NCI-H2081 (cell line): ENCODE measurements around the gene ARHGEF19.
"Not testable (repeated sequence)": the region's sequence is repeated elsewhere in the genome, so short reads cannot be mapped to it uniquely, and the experiment has no call there.

ENCODE experiments used
- DNase-seq, 2 experiments: peaks; one replicate each; lab custom pipeline; 2025; lab: John Stamatoyannopoulos, UW

Gene ARHGEF19

GRCh38 chr1:16212251-16212961 is at the start of gene ARHGEF19:
Gene ARHGEF19 (minus strand): TSS chr1:16212652. CDS start chr1:16209054, 3,598 bp downstream.
- peak; percentile 75 to 84 for DNase-seq

DNA sequence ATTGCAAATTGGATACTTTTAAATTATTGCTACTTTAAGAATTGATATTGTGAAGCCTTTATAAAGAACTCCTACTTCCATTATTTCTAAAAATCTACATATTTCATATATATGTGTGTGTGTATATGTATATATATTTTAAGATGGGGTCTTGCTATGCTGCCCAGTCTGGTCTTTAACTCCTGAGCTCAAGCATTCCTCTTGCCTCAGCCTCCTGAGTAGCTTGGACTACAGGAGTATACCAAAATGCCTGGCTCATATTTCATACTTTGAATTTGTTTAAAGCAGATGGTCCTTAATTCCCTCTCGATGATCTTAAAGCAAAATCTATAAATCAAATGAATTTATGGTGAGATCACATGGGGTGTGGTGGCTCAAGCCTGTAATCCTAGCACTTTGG is 49.6 kb upstream of the ARHGEF19 start:
- DNase-seq: no peak

- DNase-seq: no peak
Observed at GRCh38 chr1:16260814-16261213, 48.4 kb upstream of the ARHGEF19 start.

DNA sequence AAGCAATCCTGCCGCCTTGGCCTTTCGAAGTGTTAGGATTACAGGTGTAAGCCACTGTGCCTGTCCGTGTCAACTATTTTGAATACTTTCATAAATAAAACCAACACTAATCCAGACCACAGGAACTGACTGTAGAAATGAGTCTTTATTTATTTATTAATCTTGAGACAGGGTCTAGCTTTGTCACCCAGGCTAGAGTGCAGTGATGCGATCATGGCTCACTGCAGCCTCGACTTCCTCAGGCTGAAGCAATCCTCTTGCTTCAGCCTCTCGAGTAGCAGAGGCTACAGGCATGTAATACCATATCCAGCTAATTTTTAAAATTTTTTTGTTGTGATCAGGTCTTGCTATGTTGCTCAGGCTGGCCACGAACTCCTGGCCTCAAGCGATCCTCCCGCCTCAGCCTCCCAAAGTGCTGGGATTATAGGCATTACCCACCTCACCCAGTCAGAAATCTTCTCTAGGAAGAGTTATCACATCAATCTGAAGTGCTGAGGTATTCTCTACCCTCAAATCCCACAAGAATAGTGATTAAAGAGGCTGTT is 46.2 kb upstream of the ARHGEF19 start:
- DNase-seq: no peak

GRCh38 chr1:16257968-16258367 is 45.5 kb upstream of the ARHGEF19 start:
- no peak for DNase-seq

DNA sequence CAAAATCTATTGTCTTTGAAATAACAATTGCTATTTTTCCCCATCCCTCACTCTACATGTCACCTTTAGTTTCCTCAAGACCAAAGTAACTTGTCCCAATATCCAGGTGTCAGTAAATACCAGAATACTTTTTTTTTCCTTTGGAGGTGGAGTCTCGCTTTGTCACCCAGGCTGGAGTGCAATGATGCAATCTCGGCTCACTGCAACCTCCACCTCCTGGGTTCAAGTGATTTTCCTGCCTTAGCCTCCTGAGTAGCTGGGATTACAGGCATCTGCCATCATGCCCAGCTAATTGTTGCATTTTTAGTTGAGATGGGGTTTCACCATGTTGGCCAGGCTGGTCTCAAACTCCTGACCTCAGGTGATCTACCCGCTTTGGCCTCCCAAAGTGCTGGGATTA is 45.1 kb upstream of the ARHGEF19 start:
- not testable (repeated sequence) for DNase-seq

- no peak for DNase-seq
Observed at GRCh38 chr1:16256478-16256877, 44.0 kb upstream of the ARHGEF19 start.

DNA sequence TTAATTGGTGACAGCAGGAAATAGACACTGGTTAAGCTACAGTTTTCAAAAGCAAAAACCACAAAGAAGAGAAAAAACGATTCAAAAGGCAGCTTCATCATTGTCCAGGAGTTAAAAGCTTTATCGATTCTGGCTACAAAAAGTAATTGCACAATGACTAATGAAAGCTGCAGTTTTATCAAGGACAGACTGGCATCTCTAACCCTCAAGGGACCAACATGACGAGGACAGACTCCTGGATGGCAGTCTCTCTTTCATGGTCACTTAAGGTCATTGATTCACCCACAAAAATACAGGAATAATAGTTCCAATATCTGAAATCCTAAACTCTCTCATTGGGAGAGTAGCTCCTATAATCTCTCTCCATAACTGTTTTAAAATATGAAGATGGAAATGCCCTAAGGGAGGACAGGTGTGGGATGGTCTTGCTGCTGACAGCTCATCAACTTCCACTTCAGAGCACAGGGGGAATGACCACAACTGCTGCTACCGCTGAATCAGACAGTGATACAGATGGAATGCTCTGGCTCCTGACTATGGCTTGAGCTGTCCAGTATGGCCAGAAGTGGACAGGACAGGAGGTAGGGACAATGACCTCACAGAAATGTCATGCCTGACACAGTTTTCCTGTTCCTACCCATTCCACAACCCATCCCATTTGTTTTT is 41.9 kb upstream of the ARHGEF19 start:
- no peak for DNase-seq

GRCh38 chr1:16253332-16253922 is 41.0 kb upstream of the ARHGEF19 start:
- DNase-seq: no peak

GRCh38 chr1:16252912-16253311 is 40.5 kb upstream of the ARHGEF19 start:
- DNase-seq: no peak

DNA sequence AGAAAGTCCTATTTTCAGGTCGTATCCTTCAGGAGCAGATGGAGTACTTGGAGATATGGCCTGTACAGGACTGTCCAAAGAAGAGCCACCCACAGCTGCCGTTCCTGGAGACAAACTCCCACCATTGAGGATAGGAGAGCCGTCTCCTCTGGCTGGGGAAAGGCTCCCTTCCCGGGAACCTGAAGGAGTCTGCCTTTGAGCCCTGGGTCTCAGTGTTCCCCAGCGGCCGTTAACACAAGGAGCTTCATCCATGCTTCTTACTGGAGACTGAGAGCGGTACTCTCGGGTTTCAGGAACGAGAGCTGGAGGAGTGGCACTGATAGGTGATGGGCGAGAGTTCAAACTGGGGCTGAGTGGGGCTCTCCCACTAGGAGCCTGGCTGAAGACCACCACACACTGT is 38.9 kb upstream of the ARHGEF19 start:
- no peak for DNase-seq

DNA sequence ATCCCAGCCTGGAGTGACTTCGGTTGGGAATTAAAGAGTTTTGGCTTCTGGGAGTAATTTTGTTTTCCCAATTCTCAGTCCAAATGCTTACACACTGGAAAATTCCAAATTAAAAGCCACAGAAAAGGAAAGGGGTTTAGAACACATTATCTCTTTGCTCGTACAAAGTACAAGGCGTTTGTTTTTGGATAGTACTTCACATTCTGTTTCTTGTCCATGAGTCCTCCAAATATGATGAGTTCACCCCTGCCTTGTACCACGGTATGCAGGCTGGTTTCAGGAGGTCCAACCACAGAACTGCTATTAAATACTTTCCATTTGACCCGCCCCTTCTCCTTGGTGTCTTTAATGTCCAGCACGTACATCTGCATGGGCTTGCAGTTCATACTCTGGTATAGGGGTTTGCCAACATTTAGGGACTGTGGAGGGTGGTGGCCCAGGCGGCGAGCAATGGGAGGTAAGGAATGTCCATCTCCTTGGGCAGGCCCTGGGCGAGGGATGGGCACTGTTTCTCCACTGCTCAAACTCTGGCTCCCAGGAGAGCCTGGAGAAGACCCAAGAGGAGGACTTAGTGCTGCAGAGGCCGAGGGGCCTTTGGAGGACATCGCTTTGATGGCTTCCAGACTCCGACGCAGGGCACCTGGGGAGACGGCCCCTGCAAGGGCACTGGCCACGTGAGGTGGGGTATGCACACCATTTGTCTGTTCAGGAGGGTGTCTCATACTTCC is 38.2 kb upstream of the ARHGEF19 start:
- DNase-seq: no peak

DNA sequence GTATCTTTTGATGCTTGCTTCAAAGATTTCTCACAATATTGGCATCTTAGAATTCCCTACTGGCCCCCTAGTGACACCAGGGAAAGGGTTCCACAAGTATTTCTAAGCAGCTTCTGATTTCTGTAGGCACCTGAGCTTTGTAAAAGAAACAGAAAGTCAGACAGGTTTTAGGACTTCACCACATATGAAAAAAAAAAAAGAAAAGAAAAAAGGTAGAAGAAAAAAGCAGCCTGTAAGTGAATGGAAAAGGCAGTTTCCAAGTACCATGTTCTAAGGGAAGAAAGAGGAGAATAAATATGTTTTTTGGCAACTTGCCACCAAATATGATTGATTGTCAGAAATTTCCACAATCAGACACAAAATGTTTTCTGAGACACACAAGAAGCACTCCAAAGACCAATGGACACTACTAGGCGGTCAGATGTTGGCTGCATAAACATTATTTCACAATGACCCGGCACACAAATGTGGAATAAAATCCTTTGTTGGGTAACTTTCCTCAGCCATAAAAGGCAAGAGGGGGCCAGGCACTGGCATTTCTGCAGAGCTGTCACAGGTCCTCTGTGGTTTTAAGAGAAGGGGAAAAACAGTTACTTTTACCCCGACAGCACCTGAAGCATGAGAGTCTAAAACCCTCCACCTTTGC is 37.3 kb upstream of the ARHGEF19 start:
- no peak for DNase-seq

GRCh38 chr1:16248603-16249516 is 36.4 kb upstream of the ARHGEF19 start:
- peak; percentile 94 to 99 for DNase-seq

DNA sequence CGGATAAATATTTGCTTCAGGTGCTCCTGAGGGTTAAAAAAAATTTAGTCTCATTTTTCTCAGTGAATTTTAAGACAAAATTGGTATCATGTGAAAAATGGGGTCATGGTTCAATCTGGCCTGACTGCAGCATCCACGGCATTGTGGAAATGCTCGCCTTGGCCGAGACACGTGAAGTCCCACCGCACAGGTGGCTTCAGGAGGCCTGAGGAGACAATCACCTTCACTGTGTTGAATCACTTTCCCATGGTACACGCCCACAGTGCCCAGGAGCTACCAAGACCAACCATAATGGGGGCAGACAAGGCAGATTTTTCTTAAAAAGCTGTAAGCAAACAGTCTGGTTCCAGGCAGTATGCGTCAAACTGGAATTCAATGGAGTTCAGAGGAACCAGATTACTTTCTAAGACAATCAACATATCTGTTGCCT is 35.6 kb upstream of the ARHGEF19 start:
- DNase-seq: no peak

GRCh38 chr1:16247441-16247840 is 35.0 kb upstream of the ARHGEF19 start:
- no peak for DNase-seq

GRCh38 chr1:16246961-16247360 is 34.5 kb upstream of the ARHGEF19 start:
- DNase-seq: no peak

DNA sequence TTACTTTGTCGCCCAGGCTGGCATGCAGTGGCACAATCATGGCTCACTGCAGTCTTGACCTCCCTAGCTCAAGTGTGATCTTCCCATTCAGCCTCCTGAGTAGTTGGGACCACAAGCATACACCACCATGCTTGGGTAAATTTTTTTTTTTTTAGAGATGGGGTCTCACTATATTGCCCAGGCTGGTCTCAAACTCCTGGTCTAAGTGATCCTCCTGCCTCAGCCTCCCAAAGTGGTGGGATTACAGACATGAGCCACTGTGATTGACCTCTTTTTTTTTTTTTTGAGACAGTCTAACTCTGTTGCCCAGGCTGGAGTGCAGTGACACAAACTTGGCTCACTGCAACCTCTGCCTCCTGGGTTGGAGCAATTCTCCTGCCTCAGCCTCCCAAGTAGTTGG is 33.8 kb upstream of the ARHGEF19 start:
- DNase-seq: not testable (repeated sequence)

DNA sequence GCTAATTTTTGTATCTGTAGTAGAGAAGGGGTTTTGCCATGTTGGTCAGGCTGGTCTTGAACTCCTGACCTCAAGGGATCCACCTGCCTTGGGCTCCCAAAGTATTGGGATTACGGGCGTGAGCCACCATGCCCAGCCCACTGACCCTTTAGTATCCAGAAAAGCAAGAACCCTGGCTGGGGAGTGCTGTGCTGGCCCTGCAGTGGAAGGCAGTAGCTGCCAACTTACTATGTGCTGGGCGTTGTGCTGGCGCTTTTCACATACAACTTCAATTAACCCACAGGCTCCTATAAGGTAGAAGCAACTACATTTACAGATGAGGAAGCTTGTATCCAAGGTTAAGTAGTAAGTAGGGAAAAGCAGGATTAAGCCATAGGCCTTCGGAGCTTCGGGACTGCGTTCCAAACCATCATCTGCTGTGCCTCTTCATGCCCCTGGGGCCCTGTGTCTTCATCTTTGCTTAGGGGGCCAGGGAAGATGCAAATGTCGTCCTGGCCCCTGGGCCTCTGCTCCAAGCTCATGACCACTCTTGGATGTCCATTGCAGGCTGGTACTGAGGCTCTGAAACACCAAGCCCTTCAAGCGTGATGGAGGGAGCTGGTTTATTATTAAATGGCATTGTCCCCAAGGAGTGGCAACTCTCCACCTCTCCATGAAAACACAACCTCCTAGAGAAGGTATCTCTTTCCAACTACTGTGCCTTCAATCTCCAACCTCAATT is 33.2 kb upstream of the ARHGEF19 start:
- DNase-seq: no peak
